H1 (cell line): ENCODE measurements around the gene CDH18. TPM values are rescaled to one million over a fixed set of nuclear protein-coding genes. Genes with fewer than 3 reads are reported as not detected.

Experiments used
- CTCF ChIA-PET: fragments of 300-600 bp; sonication (Branson Sonifier 250); formaldehyde crosslinking; loops from one replicate; lab custom pipeline; 2021; ENCODE audit not compliant: partially characterized antibody; lab: Charles Lee
- POLR2A ChIA-PET: fragments of 300-600 bp; sonication (Branson Sonifier 250); formaldehyde crosslinking; loops from one replicate; lab custom pipeline; 2021; ENCODE audit warnings: inconsistent platforms; ENCODE audit not compliant: partially characterized antibody; lab: Charles Lee
- DNase-seq, 2 experiments: peaks; one replicate each; pipeline versions ENCODE4 v3.0.0 to v3.0.0-alpha.2; 2010 to 2022; ENCODE audit warnings: low spot score in 2 of 2, low read depth in 1 of 2, mixed read lengths in 1 of 2
- FAIRE-seq: peaks from 2 replicates; lab custom pipeline; 2011; peaks lifted over from hg19 to GRCh38; lab: Jason Lieb, UNC
- H2AFZ ChIP-seq: 2 replicates; pipeline ENCODE4 v1.8.1; 2012; ENCODE audit warnings: low read length, inconsistent platforms
- H2AK5ac ChIP-seq: 2 replicates; pipeline ENCODE4 v1.6.1; 2013; ENCODE audit warnings: low read depth, low read length
- H2BK120ac ChIP-seq: replicated peaks from 2 replicates; pipeline ENCODE3; 2013; ENCODE audit warnings: low read depth, low read length, inconsistent platforms
- H2BK12ac ChIP-seq: 2 replicates; pipeline ENCODE4 v1.6.1; 2013; ENCODE audit warnings: low read depth, low read length
- H2BK15ac ChIP-seq: 2 replicates; pipeline ENCODE4 v1.6.1; 2013; ENCODE audit warnings: low read length
- H2BK20ac ChIP-seq: 2 replicates; pipeline ENCODE4 v1.6.1; 2013; ENCODE audit warnings: low read length
- H2BK5ac ChIP-seq: 2 replicates; pipeline ENCODE4 v1.6.1; 2013; ENCODE audit warnings: low read depth, low read length
- H3K14ac ChIP-seq: 2 replicates; pipeline ENCODE4 v1.6.1; 2013; ENCODE audit warnings: inconsistent platforms; ENCODE audit not compliant: insufficient read length
- H3K18ac ChIP-seq: 2 replicates; pipeline ENCODE4 v1.6.1; 2013; ENCODE audit warnings: low read length; ENCODE audit errors: extremely low read depth
- H3K23ac ChIP-seq: 2 replicates; pipeline ENCODE4 v1.6.1; 2013; ENCODE audit warnings: inconsistent platforms; ENCODE audit not compliant: insufficient read length
- H3K23me2 ChIP-seq: 2 replicates; pipeline ENCODE4 v1.6.1; 2013; ENCODE audit warnings: low read depth, low read length
- H3K27ac ChIP-seq: 2 replicates; pipeline ENCODE4 v1.6.1; 2011; ENCODE audit warnings: low read depth, low read length, inconsistent platforms
- H3K27me3 ChIP-seq, 4 experiments: replicated peaks in 1 of 4; 1 replicate in 1 of 4; 2 replicates in 3 of 4; pipeline versions ENCODE4 v1.6.1 to v1.8.1; 2011 to 2013; ENCODE audit warnings: low read length in 3 of 4, mild to moderate bottlenecking in 3 of 4, inconsistent platforms in 2 of 4, mixed read lengths in 2 of 4, moderate library complexity in 1 of 4; ENCODE audit not compliant: control insufficient read depth in 3 of 4, insufficient read depth in 3 of 4; ENCODE audit errors: extremely low read depth in 1 of 4
- H3K36me3 ChIP-seq, 4 experiments: 2 replicates each; pipeline versions ENCODE4 v1.6.1 to v1.8.1; 2011 to 2013; ENCODE audit warnings: mild to moderate bottlenecking in 4 of 4, low read length in 3 of 4, moderate library complexity in 2 of 4, control low read depth in 1 of 4, inconsistent platforms in 1 of 4; ENCODE audit not compliant: insufficient read depth in 4 of 4, control insufficient read depth in 2 of 4
- H3K4ac ChIP-seq: replicated peaks from 2 replicates; pipeline ENCODE3; 2013; ENCODE audit warnings: low read length, low read depth, mixed read lengths, inconsistent platforms; ENCODE audit not compliant: insufficient read length
- H3K4me1 ChIP-seq, 4 experiments: replicated peaks in 1 of 4; 1 replicate in 1 of 4; 2 replicates in 3 of 4; pipeline versions ENCODE4 v1.6.1 to v1.8.1; 2011 to 2013; ENCODE audit warnings: low read length in 3 of 4, inconsistent platforms in 2 of 4, mixed read lengths in 1 of 4; ENCODE audit not compliant: insufficient read depth in 4 of 4, control insufficient read depth in 3 of 4
- H3K4me2 ChIP-seq, 2 experiments: 2 replicates each; pipeline versions ENCODE4 v1.6.1 to v1.8.1; 2011 to 2013; ENCODE audit warnings: low read depth in 2 of 2, low read length in 2 of 2, control low read depth in 1 of 2, inconsistent platforms in 1 of 2, mild to moderate bottlenecking in 1 of 2; ENCODE audit not compliant: insufficient read depth in 1 of 2
- H3K4me3 ChIP-seq, 4 experiments: fragments of 200-600, 300-600 bp in 1 of 4; sonication (generic), shearing (Covaris generic), sonication (Bioruptor Twin) in 1 of 4; 2 replicates each; pipeline versions ENCODE4 v1.5.1 to v1.8.1; 2011 to 2016; ENCODE audit warnings: low read length in 4 of 4, low read depth in 3 of 4, control low read depth in 2 of 4, inconsistent platforms in 2 of 4, mild to moderate bottlenecking in 2 of 4, mixed read lengths in 1 of 4, moderate library complexity in 1 of 4; ENCODE audit not compliant: insufficient read depth in 2 of 4; ENCODE audit errors: extremely low read depth in 1 of 4
- H3K56ac ChIP-seq: replicated peaks from 2 replicates; pipeline ENCODE3; 2013; ENCODE audit warnings: low read depth, mild to moderate bottlenecking, mixed read lengths, low read length, inconsistent platforms; ENCODE audit not compliant: insufficient read length
- H3K79me1 ChIP-seq: 2 replicates; pipeline ENCODE4 v1.6.1; 2013; ENCODE audit warnings: low read depth, low read length, control low read depth
- H3K79me2 ChIP-seq, 2 experiments: 2 replicates each; pipeline versions ENCODE4 v1.6.1 to v1.8.1; 2012 to 2013; ENCODE audit warnings: low read length in 2 of 2, mild to moderate bottlenecking in 2 of 2, inconsistent platforms in 1 of 2; ENCODE audit not compliant: insufficient read depth in 2 of 2, control insufficient read depth in 1 of 2
- H3K9ac ChIP-seq, 4 experiments: replicated peaks in 1 of 4; 1 replicate in 1 of 4; 2 replicates in 3 of 4; pipeline versions ENCODE4 v1.6.1 to v1.8.1; 2011 to 2013; ENCODE audit warnings: low read depth in 3 of 4, low read length in 3 of 4, control low read depth in 2 of 4, mild to moderate bottlenecking in 2 of 4, moderate library complexity in 2 of 4, inconsistent platforms in 1 of 4; ENCODE audit errors: extremely low read depth in 1 of 4
- H3K9me3 ChIP-seq, 2 experiments: 2 replicates each; pipeline versions ENCODE4 v1.6.1 to v1.8.1; 2012 to 2013; ENCODE audit warnings: mild to moderate bottlenecking in 2 of 2, moderate library complexity in 2 of 2, control low read depth in 1 of 2, inconsistent platforms in 1 of 2, low read depth in 1 of 2, low read length in 1 of 2, mixed read lengths in 1 of 2; ENCODE audit not compliant: insufficient read depth in 2 of 2
- H4K20me1 ChIP-seq, 2 experiments: replicated peaks in 1 of 2; 2 replicates each; pipeline versions ENCODE3 to v1.8.1; 2011 to 2013; ENCODE audit warnings: inconsistent platforms in 2 of 2, low read length in 2 of 2, mild to moderate bottlenecking in 1 of 2; ENCODE audit not compliant: insufficient read depth in 2 of 2, control insufficient read depth in 1 of 2
- H4K5ac ChIP-seq: 2 replicates; pipeline ENCODE4 v1.6.1; 2013; ENCODE audit warnings: low read length, low read depth, mixed read lengths, inconsistent platforms; ENCODE audit not compliant: insufficient read length
- H4K8ac ChIP-seq: 2 replicates; pipeline ENCODE4 v1.8.0; 2013; ENCODE audit warnings: mild to moderate bottlenecking, moderate library complexity, low read length, inconsistent platforms; ENCODE audit not compliant: insufficient read depth; ENCODE audit errors: extremely low read depth
- H4K91ac ChIP-seq: replicated peaks from 2 replicates; pipeline ENCODE3; 2013; ENCODE audit warnings: low read length, mixed read lengths, inconsistent platforms; ENCODE audit not compliant: insufficient read length
- BCL11A ChIP-seq, 2 experiments: IDR thresholded peaks; one replicate each; pipeline ENCODE4 v1.6.1; 2011; ENCODE audit warnings: low read depth in 2 of 2, low read length in 2 of 2, mild to moderate bottlenecking in 2 of 2
- RXRA ChIP-seq: IDR thresholded peaks from 2 replicates; pipeline ENCODE4 v1.6.1; 2011; ENCODE audit warnings: low read depth, mild to moderate bottlenecking, low read length, moderate library complexity; ENCODE audit not compliant: insufficient read depth
- TAF1 ChIP-seq: IDR thresholded peaks from 2 replicates; pipeline ENCODE4 v1.6.1; 2011; ENCODE audit warnings: mild to moderate bottlenecking, low read depth, low read length
- WGBS, 2 experiments: shearing (Covaris generic) in 1 of 2; methylation state at CpG; one replicate each; pipeline versions ENCODE4 v1.1.6 to v1.1.7; 2013 to 2015; ENCODE audit warnings: low lambda C conversion rate in 2 of 2, mixed read lengths in 2 of 2, inconsistent platforms in 1 of 2, low coverage in 1 of 2, missing lambda C conversion rate in 1 of 2; ENCODE audit not compliant: insufficient replicate concordance in 2 of 2, insufficient coverage in 1 of 2, insufficient read length in 1 of 2; ENCODE audit errors: extremely low coverage in 1 of 2, missing lambda C conversion rate in 1 of 2; 5-methylcytosine and 5-hydroxymethylcytosine counted together
- polyA plus RNA-seq, 7 experiments: library from polyadenylated mRNA; depleted of rRNA in 3 of 7; stranded (reverse) in 5 of 7; unstranded in 2 of 7; fragments of >200 nt in 5 of 7; fragments of 200-250 nt in 2 of 7; gene quantifications; 1 replicate in 5 of 7; 2 replicates in 1 of 7; 4 replicates in 1 of 7; pipeline versions ENCODE4 v1.2.1 to v1.2.3, GENCODE V29; 2011 to 2013; ENCODE audit warnings: missing spikeins in 2 of 7, mixed read lengths in 2 of 7
- total RNA-seq: library from RNA; stranded (reverse); fragmentation: NEBNext Ultra II Directional; extraction: Animal tissue kit (Norgen Biotek cat#: 25700); gene quantifications from 2 replicates; pipeline ENCODE4 v1.2.1, GENCODE V29; 2021

CDH18 gene
- total and polyA plus RNA-seq, 2 of the 8 experiments (the other 6 are each of a cell fraction or from before 2014, with no cell fraction given): 0.30 to 0.32 TPM

DNA sequence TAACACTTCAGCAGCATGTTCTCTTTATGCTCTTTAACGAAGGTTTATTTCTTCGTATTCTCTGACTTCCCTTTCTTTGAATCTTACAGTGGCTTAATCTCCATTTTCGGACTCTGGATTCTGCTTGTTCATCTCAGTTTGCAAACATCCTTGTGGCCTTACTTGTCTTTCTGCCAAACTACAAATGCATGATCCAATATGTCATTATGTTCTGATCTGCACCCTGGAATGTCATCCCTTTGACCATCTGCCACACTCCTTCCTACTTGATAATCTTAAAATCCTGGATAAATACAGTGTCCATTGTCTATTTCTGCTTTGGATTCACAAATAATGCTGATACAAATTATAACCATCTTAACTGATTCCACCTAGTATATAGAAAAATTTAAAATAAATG lies 499.2 kb downstream of the CDH18 start:
- Histone ChIP-seq H2AK5ac (no peak overlapping the region), H3K79me2 (no peaks in the 10 kb centered on the region), H3K14ac (no peak overlapping the region), H3K79me1 (no peaks in the 10 kb centered on the region), H3K56ac (no peak overlapping the region), H3K18ac (no peak overlapping the region), H2BK120ac (no peak overlapping the region), H2BK15ac (no peak overlapping the region), H3K27me3 (no peaks in the 10 kb centered on the region), H3K23me2 (no peaks in the 10 kb centered on the region), H3K4me2 (no peak overlapping the region), H3K36me3 (no peaks in the 10 kb centered on the region), H4K5ac (no peak overlapping the region), H4K91ac (no peak overlapping the region), H3K9me3 (no peaks in the 10 kb centered on the region), H4K8ac (no peak overlapping the region), H3K9ac (no peak overlapping the region), H3K23ac (no peak overlapping the region), H2BK5ac (no peak overlapping the region), H2BK12ac (no peak overlapping the region), H3K4ac (no peak overlapping the region), H2BK20ac (no peak overlapping the region), H3K4me1 (no peaks in the 10 kb centered on the region), H3K4me3 (no peak overlapping the region), H4K20me1 (no peaks in the 10 kb centered on the region), H3K27ac (no peak overlapping the region), H2AFZ (no peak overlapping the region)
- ChIA-PET POLR2A (no interaction called here), CTCF (no interaction called here)
- DNase-seq: no peak
- FAIRE-seq: no peak
- 87% methylated on average over 3 of the region's 3 CpGs; no CpG with 5 or more reads in 1 of the 2 experiments for WGBS, 2 experiments
- TF ChIP-seq TAF1 (no peak), RXRA (no peak), BCL11A (IDR thresholded peaks at IDR 0.05; ENCODE audit: low read depth in 2 of 2, low read length in 2 of 2) (no peak)
